NCI-H1048 (cell line): Measurements from ENCODE around the gene RIPOR3.
A peak's percentile ranks its signal among the peaks of the same experiment; 100 is the strongest.
"Not testable (repeated sequence)": the region's sequence is repeated elsewhere in the genome, so short reads cannot be mapped to it uniquely, and the experiment has no call there.

Source experiments
- DNase-seq: peaks from one replicate; lab custom pipeline; 2025; lab: John Stamatoyannopoulos, UW

Gene RIPOR3

DNA sequence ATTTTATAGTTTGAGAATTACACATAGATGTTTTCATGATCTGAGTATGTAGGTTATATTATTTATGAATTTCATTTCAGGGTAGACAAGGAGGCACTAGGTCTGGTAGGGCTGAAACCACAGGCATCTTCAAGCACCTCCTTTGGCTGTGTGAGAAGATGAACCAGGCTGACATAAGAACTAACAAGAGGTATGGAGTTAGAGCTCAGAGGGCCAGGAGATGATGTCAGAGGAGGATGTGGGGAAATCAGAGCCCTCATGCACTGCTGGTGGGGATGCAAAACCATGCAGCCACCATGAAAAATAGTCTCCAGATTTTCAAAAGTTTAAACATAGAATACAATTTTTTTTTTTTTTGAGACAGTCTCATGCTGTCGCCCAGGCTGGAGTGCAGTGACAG is 13.6 kb upstream of the RIPOR3 start:
- DNase-seq: no peak

DNA sequence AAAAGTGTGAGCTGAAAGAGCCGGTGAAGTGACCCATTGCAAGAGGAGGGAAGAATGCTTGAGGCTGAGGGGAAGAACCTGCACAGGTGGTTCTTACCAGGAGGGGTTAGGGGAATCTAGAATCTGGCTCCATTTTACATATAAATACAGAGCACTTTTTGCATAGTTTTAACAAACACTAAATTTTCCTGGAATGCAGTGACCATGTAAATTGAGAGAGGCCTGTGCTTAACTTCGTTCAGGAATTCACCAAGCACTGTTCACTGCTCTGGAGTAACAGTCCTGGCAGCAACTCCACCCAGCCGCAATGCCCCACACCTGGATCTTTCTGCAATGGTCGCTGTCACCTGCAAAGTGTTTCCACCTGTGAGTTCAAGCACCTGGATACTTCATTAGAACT is 13.2 kb upstream of the RIPOR3 start:
- DNase-seq: no peak

DNA sequence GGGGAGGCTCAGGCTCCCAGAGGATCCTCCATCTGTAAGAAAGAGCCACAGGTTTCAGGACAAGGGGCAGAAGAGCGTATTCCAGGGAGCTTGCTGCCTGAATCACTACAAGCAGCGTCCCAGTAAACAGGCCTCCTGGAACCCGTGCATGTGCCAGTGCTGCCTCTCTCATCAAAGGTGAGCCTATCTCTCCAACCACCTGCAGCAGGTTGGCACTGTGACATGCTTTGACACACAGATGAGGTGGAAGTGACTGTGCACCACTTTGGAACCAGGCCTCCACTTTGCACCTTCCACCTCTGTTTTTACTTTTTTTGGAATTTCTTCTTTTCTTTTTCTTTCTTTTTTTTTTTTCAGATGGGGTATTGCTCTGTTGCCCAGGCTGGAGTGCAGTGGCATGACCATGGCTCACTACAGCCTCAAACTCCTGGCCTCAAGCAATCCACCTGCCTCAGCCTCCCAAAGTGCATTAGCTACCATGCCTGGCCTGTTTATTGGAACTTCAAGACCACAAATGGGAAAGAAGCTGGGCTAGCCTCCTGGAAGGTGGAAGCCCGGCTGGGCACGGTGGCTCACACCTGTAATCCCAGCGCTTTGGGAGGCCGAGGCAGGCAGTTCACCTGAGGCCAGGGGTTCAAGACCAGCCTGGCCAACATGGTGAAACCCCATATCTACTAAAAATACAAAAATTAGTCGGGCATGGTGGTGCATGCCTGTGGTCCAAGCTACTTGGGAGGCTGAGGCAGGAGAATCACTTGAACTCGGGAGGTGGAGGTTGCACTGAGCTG is 12.5 kb upstream of the RIPOR3 start:
- not testable (repeated sequence) for DNase-seq

DNA sequence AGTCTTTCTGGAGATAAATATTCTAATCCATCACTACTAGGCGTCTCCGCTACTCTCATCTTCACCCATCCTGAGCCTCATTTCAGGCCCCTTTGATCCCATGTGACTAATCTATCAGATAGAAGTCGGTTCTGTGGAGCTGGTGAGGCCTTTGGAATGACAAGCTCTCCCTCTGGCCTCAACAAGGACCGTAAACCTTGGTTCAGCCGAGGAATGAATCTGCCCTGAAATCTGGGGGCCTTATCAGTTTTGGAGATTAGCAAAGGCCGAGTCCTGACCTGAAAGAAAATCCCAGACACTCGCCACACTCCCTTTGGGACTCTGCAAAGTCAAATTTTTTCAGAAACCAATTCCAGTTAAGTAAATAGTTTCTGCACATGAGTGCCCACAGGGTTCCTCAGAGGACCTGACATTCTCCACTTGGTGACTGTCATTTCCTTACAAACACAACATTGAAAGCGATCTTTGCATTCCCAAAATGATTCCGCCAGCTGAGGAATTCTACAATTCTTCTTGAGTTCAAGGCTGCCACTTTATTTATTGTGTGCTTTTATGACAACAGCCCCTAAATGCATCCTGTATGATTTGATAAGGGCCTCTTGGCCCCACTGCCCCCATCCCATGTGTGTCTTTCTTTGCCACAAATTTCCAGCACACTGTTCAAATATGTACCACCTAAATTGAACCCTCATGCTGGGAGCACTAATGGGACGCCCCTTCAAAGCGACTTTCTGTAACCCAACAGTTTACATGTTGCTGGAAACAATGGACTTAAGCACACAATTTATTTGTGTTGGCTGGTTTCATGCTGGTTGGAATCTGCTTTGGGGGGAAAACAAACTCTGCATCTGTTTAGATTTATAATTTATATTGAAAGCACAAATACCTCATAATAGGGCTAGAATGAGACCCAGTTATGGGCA is 10.0 kb upstream of the RIPOR3 start:
- DNase-seq: no peak

DNA sequence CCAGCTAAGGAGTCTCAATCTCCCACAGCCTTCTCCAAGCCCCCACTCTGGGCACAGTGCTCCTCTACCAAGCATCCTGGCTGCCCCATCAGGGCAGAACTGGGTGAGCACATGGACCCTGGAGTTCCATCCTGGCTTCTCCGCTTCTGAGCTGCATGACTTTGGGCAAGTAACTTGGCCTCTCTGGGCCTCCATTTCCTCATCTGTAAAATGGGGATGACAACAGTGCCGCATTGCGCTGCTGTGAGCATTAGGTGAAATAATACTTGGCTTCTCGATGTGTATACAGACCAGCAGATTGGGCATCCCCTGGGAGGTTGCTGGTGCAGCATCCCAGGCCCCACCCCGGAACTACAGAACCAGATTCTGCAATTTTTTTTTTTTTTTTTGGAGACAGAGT is 8.3 kb upstream of the RIPOR3 start:
- DNase-seq: no peak

DNA sequence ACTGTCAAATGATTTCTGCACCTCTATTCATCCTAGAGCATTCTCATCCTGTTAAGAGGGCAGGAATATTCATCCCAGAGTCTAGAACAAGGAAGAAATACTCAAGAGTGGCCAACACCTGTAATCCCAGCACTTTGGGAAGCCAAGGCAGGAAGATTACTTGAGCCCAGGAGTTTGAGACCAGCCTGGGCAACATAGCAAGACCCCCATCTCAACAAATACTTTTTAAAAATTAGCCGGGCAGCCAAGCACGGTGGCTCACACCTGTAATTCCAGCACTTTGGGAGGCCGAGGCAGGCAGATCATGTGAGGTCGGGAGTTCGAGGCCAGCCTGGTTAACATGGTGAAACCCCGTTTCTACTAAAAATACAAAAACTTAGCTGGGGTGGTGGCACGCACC is 6.9 kb upstream of the RIPOR3 start:
- DNase-seq: not testable (repeated sequence)

DNA sequence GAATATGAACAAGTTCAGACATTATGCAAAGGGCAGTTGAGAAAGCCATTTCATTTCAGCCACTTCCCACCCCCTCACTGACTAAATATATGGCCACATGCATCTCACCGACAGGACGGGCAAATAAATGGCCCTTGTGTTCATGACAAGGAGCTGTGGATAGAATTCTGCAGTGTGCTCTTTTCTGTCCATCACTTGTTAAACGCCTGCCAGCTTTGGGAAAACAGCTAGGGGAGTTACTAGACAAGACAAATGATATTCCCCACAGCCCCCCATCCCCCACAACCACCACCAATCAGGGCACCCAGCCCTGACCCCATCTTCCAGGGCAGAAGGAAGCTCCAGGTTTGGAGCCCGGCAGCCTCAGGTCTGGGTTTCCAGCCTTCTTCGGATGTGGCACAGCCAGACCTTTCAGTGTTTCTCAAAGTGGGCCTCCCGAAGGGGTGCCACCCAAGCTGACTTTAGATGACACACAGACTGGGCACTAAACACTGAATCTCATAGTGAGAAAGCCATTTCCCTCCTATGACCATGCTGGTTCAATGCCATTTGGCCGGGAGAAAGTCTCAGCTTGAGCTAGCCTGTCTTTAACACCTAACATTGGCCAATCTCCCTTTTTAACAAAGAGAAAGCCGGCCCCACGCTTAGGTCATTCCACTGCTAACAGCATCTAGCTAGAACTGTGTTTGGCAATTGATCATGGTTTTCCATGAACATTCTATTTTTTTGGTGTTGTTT is 4.0 kb upstream of the RIPOR3 start:
- DNase-seq: no peak

DNA sequence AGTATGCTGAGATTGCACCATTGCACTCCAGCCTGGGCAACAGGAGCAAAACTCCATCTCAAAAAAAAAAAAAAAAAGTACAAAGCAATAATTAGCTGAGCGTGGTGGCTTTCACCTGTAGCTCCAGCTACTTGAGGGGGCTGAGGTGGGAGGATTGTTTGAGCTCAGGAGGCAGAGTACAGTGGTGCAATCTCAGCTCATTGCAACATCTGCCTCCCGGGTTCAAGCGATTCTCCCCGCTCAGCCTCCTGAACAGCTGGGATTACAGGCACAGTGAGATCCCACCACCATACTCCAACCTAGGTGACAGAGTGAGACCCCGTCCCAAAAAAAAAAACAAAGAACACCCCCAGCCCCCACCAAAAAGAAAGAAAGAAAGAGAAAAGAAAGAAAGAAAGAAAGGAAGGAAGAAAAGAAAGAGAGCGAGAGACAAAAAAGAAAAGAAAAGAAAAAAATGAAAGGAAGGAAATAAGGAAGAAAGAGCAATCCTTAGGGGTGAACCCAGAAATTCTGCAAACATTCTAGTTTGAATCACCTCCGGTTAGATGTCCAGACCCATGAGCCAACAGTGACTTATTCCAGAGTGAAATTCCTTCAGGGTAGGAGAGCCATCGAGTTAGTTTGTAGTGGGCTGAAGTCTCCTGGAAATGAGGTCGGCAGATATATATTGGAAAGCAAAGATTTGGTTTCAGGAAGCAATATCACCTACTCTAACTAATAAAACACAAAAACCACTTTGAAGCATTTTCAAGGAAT is 3.2 kb upstream of the RIPOR3 start:
- no peak for DNase-seq

DNA sequence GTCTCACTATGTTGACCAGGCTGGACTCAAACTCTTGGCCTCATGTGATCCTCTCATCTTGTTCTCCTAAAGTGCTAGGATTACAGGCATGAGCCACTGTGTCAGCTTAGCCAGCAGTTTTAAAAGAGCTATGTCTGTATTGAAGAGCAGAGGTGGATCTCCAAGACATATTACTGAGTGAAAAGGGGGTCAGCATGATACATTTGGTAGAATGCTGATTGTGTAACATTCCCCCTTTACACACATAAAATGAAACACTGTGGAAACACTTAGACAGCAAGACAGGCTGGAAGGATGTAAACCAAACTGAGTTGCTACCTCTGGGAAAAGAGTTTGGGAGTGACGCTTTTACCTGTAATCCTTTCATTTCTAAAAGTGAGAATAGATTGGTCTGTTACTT is 1.7 kb upstream of the RIPOR3 start:
- no peak for DNase-seq

DNA sequence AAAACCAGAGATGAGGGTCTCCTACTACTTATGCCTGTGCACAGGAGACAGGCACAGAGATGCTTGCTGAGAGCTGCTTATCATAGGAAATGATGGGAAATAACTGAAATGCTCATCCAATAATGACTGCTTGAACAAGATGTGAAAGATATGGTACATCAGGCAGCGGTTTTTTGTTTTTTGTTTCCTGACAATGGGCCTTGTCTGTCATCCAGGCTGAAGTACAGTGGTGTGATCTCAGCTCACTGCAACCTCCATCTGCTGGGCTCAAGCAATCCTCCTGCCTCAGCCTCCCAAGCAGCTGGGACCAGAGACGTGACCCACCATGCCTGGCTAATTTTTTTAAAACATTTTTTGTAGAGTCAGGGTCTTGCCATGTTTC is 1.2 kb upstream of the RIPOR3 start:
- no peak for DNase-seq

DNA sequence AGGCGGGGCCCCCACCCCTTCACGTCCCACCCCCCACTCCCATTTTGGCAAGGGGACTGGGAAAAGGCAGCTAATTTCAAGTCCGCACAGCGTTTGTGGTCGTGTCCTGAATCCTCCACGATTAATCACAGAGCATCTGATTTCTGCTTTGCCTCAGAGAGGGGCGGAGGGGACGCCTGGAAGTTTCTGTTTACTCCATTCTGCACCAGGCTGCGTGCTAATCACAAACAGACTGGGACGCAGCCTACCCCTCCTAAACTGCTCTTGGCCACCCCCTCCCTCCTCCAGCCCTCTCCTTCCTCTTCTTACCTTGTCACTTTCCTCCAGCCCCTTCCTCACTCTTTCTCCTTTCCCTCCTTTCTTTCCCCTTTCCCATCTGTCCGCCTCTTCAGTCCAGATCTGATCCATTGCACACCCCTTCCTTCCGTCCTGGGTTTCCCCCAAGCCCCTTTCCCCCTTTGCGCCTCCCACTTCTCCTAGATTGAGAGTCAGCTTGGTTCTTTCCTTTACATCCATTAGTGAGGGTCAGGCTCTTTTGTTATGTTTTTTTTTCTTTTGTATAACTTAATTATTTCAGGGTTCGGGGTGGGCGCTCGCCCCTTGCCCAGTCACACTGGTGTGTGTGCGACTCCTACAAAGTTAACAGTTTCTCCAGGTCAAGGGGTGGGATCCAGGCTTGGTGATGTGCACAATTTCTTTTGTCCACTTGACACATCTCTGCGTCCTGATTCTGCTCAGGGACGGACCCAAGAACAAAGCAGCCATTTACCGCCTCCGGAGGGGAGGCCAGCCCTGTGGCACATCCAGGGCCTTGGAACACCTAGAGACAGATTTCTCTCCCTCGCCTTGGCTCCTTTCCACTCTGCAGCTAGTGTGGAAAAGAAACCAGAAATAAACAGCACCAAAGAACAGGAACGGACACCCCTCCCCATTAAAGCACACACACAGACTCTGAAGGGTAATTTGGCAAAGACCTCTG is 520 bp upstream of the RIPOR3 start:
- DNase-seq: no peak

DNA sequence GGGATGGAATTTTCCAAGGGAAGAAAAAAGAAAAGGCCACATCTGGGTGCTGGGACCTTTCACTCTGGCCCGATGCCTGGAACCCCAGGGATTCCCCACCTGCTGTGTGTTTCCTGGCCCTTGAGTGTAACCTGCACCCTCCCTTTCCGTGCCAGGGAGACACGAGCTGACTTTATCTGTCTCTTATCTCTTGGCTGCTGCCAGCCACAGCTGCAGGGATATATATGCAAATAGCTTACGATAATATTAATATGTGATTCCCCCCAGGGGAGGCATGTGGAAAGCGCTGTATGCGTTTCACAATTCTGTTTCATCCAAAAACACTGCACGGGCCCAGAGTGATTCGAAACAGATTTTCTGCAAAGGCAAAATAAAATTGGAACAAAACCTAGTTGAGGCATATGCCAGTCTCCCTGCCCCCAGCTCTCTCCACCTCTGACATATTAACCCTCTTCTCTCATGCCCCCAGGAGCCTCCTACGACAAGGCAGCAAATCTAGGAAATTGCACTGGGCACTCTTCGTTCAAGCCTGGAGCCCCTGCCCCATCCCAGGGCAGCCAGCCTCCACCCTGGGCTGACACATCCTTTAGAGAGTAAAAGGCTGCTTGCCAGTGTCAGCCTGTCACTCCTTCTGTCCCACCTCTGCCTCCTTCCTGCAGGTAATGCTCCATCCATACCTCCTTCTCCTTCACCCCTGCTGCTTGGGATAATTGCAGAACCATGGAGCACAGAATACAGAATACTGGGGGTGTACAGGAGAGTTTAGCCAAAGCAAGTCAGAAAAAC is 1.3 kb downstream of the RIPOR3 start:
- DNase-seq: peak; percentile 11

DNA sequence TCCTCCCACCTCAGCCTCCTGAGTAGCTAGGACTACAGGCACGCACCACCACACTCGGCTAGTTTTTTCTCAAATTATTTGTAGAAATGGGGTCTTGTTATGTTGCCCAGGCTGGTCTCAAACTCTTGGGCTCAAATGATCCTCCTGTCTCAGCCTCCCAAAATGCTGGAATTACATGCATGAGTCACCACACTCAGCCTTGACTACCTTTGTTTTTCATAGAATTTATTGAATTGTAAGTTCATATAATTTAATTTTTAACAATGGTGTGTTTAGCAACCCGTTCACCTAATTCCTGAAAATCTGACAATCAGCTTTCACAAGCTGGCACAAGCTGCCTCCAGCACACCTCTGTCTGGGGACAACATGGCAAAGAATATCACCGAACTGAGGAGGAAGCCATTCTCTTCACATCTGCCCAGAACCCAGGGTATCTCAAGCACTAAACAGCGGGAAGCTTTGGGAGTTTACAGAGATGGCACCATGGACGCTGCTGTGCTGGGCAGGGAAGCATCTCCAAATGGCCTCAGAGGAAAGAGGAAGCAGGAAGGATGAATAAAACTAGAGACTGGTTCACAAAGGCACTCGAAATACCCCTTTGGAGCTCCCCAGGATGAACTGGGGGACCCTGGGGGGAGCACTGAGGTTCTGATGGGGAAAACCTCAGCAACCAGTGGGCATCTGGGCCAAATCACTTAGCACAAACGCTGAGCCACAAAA is 2.9 kb downstream of the RIPOR3 start:
- no peak for DNase-seq

DNA sequence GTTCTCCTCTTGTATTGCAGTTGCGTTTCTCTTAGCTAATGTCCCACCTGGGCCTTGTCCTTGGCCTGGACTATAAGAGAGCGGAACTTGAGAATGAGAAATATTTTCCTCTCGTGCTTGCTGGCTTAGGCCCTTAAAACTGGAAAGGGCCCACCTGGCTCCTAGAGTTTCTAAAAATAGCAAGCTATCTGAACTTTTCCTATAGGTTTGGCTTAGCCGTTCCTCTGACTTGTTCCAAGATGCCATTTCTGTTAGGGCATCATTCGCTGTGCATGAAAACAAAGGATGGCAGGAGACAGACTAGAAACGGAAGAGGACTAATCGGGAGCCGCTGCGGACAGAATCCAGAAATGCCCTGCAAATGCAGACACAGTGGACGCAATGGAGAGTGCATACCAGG is 4.5 kb downstream of the RIPOR3 start:
- no peak for DNase-seq

DNA sequence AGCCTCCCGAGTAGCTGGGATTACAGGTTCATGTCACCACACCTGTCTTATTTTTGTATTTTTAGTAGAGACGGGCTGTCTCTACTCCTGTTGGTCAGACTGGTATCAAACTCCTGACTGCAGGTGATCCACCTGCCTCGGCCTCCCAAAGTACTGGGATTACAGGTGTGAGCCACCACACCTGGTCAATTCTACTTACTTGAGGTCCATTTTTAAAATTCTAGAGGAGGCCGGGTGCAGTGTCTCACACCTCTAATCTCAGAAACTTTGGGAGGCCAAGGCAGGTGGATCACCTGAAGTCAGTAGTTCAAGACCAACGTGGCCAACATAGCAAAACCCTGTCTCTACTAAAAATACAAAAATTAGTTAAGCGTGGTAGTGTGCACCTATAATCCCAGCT is 7.8 kb downstream of the RIPOR3 start:
- no peak for DNase-seq

DNA sequence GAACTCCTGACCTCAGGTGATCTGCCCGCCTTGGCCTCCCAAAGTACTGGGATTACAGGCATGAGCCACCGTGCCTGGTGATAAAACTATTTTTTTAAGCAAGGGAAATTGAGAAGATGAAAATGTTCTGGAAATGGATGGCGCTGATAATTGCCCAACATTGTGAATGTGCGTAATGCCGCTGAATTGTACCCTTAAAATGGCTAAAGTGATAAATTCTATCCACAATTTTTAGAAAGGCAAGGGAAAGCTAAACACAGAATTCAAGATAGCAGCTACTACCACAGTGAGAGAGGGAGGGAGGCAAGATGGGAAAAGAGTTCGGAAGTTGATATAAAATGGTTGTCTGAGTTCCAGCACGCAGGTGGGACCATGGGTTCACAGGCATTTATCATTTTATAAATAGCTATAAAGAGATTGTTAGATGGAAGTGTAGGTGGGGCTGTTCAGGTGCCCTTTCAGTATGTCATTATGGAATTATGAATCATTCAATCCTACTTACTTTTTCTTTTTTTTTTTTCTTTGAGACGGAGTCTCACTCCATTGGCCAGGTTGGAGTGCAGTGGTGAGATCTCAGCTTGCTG is 8.3 kb downstream of the RIPOR3 start:
- DNase-seq: no peak

DNA sequence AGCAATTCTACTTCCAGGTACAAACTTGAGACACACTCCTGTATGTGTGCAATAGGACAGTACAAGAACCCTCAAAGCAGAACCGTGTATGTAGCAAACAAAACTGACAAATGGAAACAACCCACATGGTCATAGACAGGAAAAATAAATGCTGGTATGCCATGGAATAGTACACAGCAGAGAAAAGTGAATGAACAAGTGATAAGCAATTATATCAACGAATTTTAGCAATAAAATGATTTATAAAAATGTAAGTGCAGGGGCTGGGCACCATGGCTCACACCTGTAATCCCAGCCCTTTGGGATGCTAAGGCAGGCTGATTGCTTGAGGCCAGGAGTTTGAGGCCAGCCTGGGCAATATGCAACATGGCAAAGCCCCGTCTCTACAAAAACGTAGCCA is 9.3 kb downstream of the RIPOR3 start:
- no peak for DNase-seq

DNA sequence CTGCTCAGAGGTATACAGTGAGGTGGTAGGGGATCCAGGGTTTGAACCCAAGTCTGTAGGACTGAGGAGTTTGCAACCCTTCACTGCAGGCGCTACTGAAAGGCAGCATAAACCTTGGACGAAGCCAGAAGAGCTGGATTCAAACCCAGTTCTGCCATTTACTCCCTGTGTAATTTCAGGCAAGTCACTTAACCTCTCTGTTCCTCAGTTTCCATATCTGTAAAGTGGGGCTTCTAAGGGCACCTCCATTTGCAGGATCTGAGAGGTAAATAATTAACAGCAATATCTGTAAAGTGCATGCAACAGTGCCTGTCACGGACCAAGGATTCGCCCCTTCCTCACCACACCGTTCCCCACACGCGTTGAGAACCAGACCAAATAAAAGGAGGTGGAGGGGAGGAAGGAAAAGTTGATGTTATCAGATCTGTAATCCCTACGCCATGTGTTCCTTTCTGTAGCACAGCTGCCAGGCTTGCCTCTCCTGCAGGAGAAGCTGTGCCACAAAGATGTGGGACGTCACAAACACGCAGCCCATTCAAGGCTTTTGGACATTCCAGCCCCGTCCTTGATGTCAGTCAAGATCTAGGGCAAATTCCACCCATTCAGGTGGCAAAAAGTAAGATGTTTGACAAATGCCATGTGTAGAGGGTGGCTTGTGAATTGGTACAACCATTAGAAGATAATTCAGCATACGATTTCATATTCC is 9.8 kb downstream of the RIPOR3 start:
- DNase-seq: no peak
